ENCODE data around the gene NETO1.

NETO1 gene

GRCh38 chr18:72867746-72868584, at the start of gene NETO1:
NETO1 (minus strand) TSS chr18:72867987; CDS start chr18:72867291, 696 bp downstream.
- no peak for DNase-seq

- no peak for DNase-seq
These were observed 42.3 kb upstream of the NETO1 start for GRCh38 chr18:72910045-72910444.

GRCh38 chr18:72908181-72908580, 40.4 kb upstream of the NETO1 start:
- DNase-seq: no peak

GRCh38 chr18:72903033-72903432, 35.2 kb upstream of the NETO1 start:
- no peak for DNase-seq

GRCh38 chr18:72899338-72899737, 31.6 kb upstream of the NETO1 start:
- DNase-seq: no peak

GRCh38 chr18:72898870-72899269, 31.1 kb upstream of the NETO1 start:
- no peak for DNase-seq

GRCh38 chr18:72895548-72895947, 27.8 kb upstream of the NETO1 start:
- no peak for DNase-seq

- DNase-seq: no peak
These were observed 10.8 kb upstream of the NETO1 start for GRCh38 chr18:72878561-72878960.

- DNase-seq: no peak
These were observed 10.4 kb upstream of the NETO1 start for GRCh38 chr18:72878143-72878542.

- no peak for DNase-seq
These were observed 3.3 kb upstream of the NETO1 start for GRCh38 chr18:72871091-72871490.

GRCh38 chr18:72869226-72870185, 1.7 kb upstream of the NETO1 start:
- no peak for DNase-seq

- no peak for DNase-seq
These were observed 918 bp upstream of the NETO1 start for GRCh38 chr18:72868585-72869225.

- no peak for DNase-seq
These were observed 664 bp downstream of the NETO1 start for GRCh38 chr18:72866901-72867745.

- DNase-seq: no peak
These were observed 1.3 kb downstream of the NETO1 start for GRCh38 chr18:72866442-72866900.

GRCh38 chr18:72863754-72864153, 4.0 kb downstream of the NETO1 start:
- no peak for DNase-seq

GRCh38 chr18:72859088-72859487, 8.7 kb downstream of the NETO1 start:
- DNase-seq: no peak

GRCh38 chr18:72849671-72850070, 18.1 kb downstream of the NETO1 start:
- no peak for DNase-seq

- DNase-seq: no peak
These were observed 19.1 kb downstream of the NETO1 start for GRCh38 chr18:72848503-72849237.

- DNase-seq: no peak
These were observed 20.0 kb downstream of the NETO1 start for GRCh38 chr18:72847771-72848170.

GRCh38 chr18:72846736-72847533, 20.9 kb downstream of the NETO1 start:
- no peak for DNase-seq

GRCh38 chr18:72843743-72844142, 24.0 kb downstream of the NETO1 start:
- DNase-seq: no peak

Data from activated T-cell treated with anti-CD3 and anti-CD28 coated beads for 4 hours (primary cell).